Stimulated activated CD8-positive, alpha-beta memory T cell treated with anti-CD3 and anti-CD28 coated beads, Interleukin-7, amount 100 ng/mL, for 48 hours (primary cell): ENCODE measurements around the gene ACTMAP.
"Not testable (repeated sequence)": the region's sequence is repeated elsewhere in the genome, so short reads cannot be mapped to it uniquely, and the experiment has no call there.

Experiments used
- DNase-seq, 2 donors: peaks; one replicate each; pipeline ENCODE4 v3.0.0-alpha.2; 2020; ENCODE audit warnings: low read depth in 1 of 2; ENCODE audit errors: extremely low read depth in 1 of 2

ACTMAP gene

GRCh38 chr19:40750058-40750873 is at the start of gene ACTMAP:
ACTMAP (minus strand) TSS chr19:40750477; CDS start chr19:40749803, 674 bp downstream.
- peak; percentile 98 to 100 for DNase-seq

- DNase-seq = no peak
These were observed 49.5 kb upstream of the ACTMAP start for GRCh38 chr19:40799558-40800338.

GRCh38 chr19:40798683-40799557 is 48.6 kb upstream of the ACTMAP start, which contains the start of gene EGLN2:
EGLN2 (plus strand) TSS chr19:40799191; CDS start chr19:40800573, 1,382 bp downstream.
- DNase-seq = peak; percentile 100

GRCh38 chr19:40797963-40798682 is 47.8 kb upstream of the ACTMAP start:
- DNase-seq = peak in 1 of 2 donors; percentile 64

- no peak for DNase-seq
These were observed 47.1 kb upstream of the ACTMAP start for GRCh38 chr19:40797166-40797962.

- no peak for DNase-seq
These were observed 41.7 kb upstream of the ACTMAP start for GRCh38 chr19:40791996-40792395.

- DNase-seq = no peak
These were observed 41.1 kb upstream of the ACTMAP start for GRCh38 chr19:40791349-40791748.

GRCh38 chr19:40786060-40787037 is 36.1 kb upstream of the ACTMAP start:
- no peak for DNase-seq

GRCh38 chr19:40785526-40785925 is 35.2 kb upstream of the ACTMAP start:
- no peak for DNase-seq

GRCh38 chr19:40784146-40784545 is 33.9 kb upstream of the ACTMAP start:
- DNase-seq = not testable (repeated sequence)

- DNase-seq = no peak
These were observed 33.4 kb upstream of the ACTMAP start for GRCh38 chr19:40783711-40784110.

GRCh38 chr19:40781140-40781539 is 30.9 kb upstream of the ACTMAP start:
- no peak for DNase-seq

- no peak for DNase-seq
These were observed 30.3 kb upstream of the ACTMAP start for GRCh38 chr19:40780582-40780981.

GRCh38 chr19:40778706-40779284 is 28.5 kb upstream of the ACTMAP start:
- DNase-seq = no peak

- DNase-seq = peak; percentile 100
These were observed 27.8 kb upstream of the ACTMAP start, which contains the start of gene RAB4B for GRCh38 chr19:40777937-40778705. RAB4B (plus strand) TSS chr19:40778247; CDS start chr19:40778376, 129 bp downstream.

GRCh38 chr19:40777645-40777936 is 27.3 kb upstream of the ACTMAP start:
- DNase-seq = no peak
